H1 (cell line): Measurements from ENCODE around the gene TNFAIP8L3. TPM values are rescaled to one million over a fixed set of nuclear protein-coding genes. Genes with fewer than 3 reads are reported as not detected.

ENCODE experiments used
- JUN ChIP-seq: IDR thresholded peaks from 2 replicates; pipeline ENCODE4 v1.6.1; 2011; ENCODE audit warnings: low read depth, mild to moderate bottlenecking, improper control_type of control experiment, low read length
- TBP ChIP-seq: IDR thresholded peaks from 2 replicates; pipeline ENCODE4 v1.6.1; 2011; ENCODE audit warnings: low read depth, low read length, improper control_type of control experiment
- polyA plus RNA-seq, 7 experiments: library from polyadenylated mRNA; depleted of rRNA in 3 of 7; stranded (reverse) in 5 of 7; unstranded in 2 of 7; fragments of >200 nt in 5 of 7; fragments of 200-250 nt in 2 of 7; gene quantifications; 1 replicate in 5 of 7; 2 replicates in 1 of 7; 4 replicates in 1 of 7; pipeline versions ENCODE4 v1.2.1 to v1.2.3, GENCODE V29; 2011 to 2013; ENCODE audit warnings: missing spikeins in 2 of 7, mixed read lengths in 2 of 7
- total RNA-seq: library from RNA; stranded (reverse); fragmentation: NEBNext Ultra II Directional; extraction: Animal tissue kit (Norgen Biotek cat#: 25700); gene quantifications from 2 replicates; pipeline ENCODE4 v1.2.1, GENCODE V29; 2021

TNFAIP8L3 gene
- total and polyA plus RNA-seq, 2 of the 8 experiments (the other 6 are each of a cell fraction or from before 2014, with no cell fraction given): 0.23 to 0.67 TPM

- TF ChIP-seq TBP: no peak
- no peak for TF ChIP-seq JUN
- TF ChIP-seq, all 59 proteins: peak for 0
Observed at GRCh38 chr15:51038162-51038973, 56.3 kb downstream of the TNFAIP8L3 start (continued).
